Measurements from ENCODE around the gene COPZ2. TPM values are rescaled to one million over a fixed set of nuclear protein-coding genes. Genes with fewer than 3 reads are reported as not detected.
A peak's percentile ranks its signal among the peaks of the same experiment; 100 is the strongest.

Gene COPZ2
- total RNA-seq, 1 experiment from 2014 or later: 1.3 TPM

DNA sequence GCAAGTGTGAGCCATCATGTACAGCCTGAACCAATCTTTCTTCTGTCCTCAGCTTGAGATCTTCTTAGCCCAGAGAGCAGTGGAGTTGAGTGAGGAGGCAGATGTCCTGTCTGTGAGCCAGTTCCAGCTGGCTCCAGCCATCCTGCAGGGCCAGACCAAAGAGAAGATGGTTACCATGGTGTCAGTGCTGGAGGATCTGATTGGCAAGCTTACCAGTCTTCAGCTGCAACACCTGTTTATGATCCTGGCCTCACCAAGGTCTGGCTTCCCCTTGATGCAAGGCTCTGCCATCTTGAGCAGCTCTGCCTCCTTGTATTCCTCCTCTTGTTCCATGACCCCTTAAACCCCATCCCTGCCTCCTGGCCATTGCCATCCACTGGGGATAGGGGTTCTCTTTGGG is 57.1 kb downstream of the COPZ2 start:
- no peak for DNase-seq

GRCh38 chr17:47978324-47978723 is 59.3 kb downstream of the COPZ2 start:
- Histone ChIP-seq H3K79me2 (ENCODE audit: low read length) (no peaks in the 10 kb centered on the region), H4K20me1 (ENCODE audit: low read length) (no peaks in the 10 kb centered on the region), H3K4me2 (ENCODE audit: low read length) (no peak overlapping the region), H3K36me3 (ENCODE audit: low read depth, low read length) (peaks cover 64% of the 10 kb centered on the region), H3K9me2 (replicated peaks; ENCODE audit: low read length) (no peaks in the 10 kb centered on the region), H2AFZ (ENCODE audit: low read length) (no peak overlapping the region), H3K4me1 (ENCODE audit: insufficient read depth, low read length) (no peaks in the 10 kb centered on the region), H3K9ac (ENCODE audit: low read length) (no peak overlapping the region), H3K27me3 (ENCODE audit: low read length) (no peaks in the 10 kb centered on the region), H3K9me3 (ENCODE audit: low read length) (no peaks in the 10 kb centered on the region), H3F3A (ENCODE audit: low read length, unreplicated experiment) (no peaks in the 10 kb centered on the region), H3K4me3 (ENCODE audit: low read length) (no peak overlapping the region), H3K27ac (ENCODE audit: low read length) (no peak overlapping the region)
- no peak for TF ChIP-seq EZH2 (IDR thresholded peaks at IDR 0.05; ENCODE audit: low read length, unreplicated experiment)
- TF ChIP-seq, protein P1, sequence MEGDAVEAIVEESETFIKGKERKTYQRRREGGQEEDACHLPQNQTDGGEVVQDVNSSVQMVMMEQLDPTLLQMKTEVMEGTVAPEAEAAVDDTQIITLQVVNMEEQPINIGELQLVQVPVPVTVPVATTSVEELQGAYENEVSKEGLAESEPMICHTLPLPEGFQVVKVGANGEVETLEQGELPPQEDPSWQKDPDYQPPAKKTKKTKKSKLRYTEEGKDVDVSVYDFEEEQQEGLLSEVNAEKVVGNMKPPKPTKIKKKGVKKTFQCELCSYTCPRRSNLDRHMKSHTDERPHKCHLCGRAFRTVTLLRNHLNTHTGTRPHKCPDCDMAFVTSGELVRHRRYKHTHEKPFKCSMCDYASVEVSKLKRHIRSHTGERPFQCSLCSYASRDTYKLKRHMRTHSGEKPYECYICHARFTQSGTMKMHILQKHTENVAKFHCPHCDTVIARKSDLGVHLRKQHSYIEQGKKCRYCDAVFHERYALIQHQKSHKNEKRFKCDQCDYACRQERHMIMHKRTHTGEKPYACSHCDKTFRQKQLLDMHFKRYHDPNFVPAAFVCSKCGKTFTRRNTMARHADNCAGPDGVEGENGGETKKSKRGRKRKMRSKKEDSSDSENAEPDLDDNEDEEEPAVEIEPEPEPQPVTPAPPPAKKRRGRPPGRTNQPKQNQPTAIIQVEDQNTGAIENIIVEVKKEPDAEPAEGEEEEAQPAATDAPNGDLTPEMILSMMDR (conservative IDR thresholded peaks at IDR 0.05; ENCODE audit: low read depth, low read length): peak; percentile 94
- ChIA-PET CTCF (interaction anchor here (0.5 to 1.5 kb wide), 5 partner anchors 12 to 40 kb away, joined by 3 to 17 read pairs (median 4); no protein-coding TSS in a partner anchor), POLR2A (ENCODE audit: unreplicated experiment) (no interaction called here)
- intact Hi-C loops (cut with micrococcal nuclease): loop anchor here (1.0 kb wide), 1 partner anchor 40 kb away; no protein-coding TSS in a partner anchor
- BruUV-seq (replicated peaks): no TSS peak
- ATAC-seq (peak; percentile 84), DNase-seq (peak; percentile 72)

More for the DNA sequence above, 57.1 kb downstream of the COPZ2 start:
- H2AFZ ChIP-seq (ENCODE audit: low read length): no peak overlapping the region
- H3K9me2 ChIP-seq (replicated peaks; ENCODE audit: low read length): no peaks in the 10 kb centered on the region
- no peaks in the 10 kb centered on the region for H3K9me3 ChIP-seq (ENCODE audit: low read length)
- ChIA-PET POLR2A (ENCODE audit: unreplicated experiment) (no interaction called here), CTCF (no interaction called here)
- no TSS peak for BruUV-seq (replicated peaks)
- no peak overlapping the region for H3K4me2 ChIP-seq (ENCODE audit: low read length)
- TF ChIP-seq, protein P1 (conservative IDR thresholded peaks at IDR 0.05; ENCODE audit: low read depth, low read length): no peak
- no peak for TF ChIP-seq EZH2 (IDR thresholded peaks at IDR 0.05; ENCODE audit: low read length, unreplicated experiment)
- peaks cover 61% of the 10 kb centered on the region for H3K36me3 ChIP-seq (ENCODE audit: low read depth, low read length)
- intact Hi-C loops (cut with micrococcal nuclease): no loop called here
- H3K4me1 ChIP-seq (ENCODE audit: insufficient read depth, low read length): no peaks in the 10 kb centered on the region
- no peak overlapping the region for H3K9ac ChIP-seq (ENCODE audit: low read length)
- no peaks in the 10 kb centered on the region for H3F3A ChIP-seq (ENCODE audit: low read length, unreplicated experiment)
- no peak overlapping the region for H3K27ac ChIP-seq (ENCODE audit: low read length)
- H3K79me2 ChIP-seq (ENCODE audit: low read length): no peaks in the 10 kb centered on the region
- no peak overlapping the region for H3K4me3 ChIP-seq (ENCODE audit: low read length)
- no peaks in the 10 kb centered on the region for H3K27me3 ChIP-seq (ENCODE audit: low read length)
- H4K20me1 ChIP-seq (ENCODE audit: low read length): no peaks in the 10 kb centered on the region
- ATAC-seq: no peak

Small RNA genes within 50 kb of the gene (microRNA-seq; reads per million reads assigned to microRNA genes)
- gene MIR152 (ENCODE audit: unreplicated experiment): 86.7 reads per million, percentile 62 among the genes with 10 or more reads in this experiment

Other genes starting within 250 kb of the COPZ2 start
- 18.4 and 22.1 TPM in 2 replicates for gene OSBPL7, start 216.0 kb downstream of the COPZ2 start, total RNA-seq (2014; rRNA removed)
- 54.5 and 74.2 TPM in 2 replicates for gene MRPL10, start 206.3 kb downstream of the COPZ2 start, total RNA-seq (2014; rRNA removed)
- 0.44 and 1.2 TPM in 2 replicates for gene LRRC46, start 206.1 kb downstream of the COPZ2 start, total RNA-seq (2014; rRNA removed)
- gene SCRN2, start 196.5 kb downstream of the COPZ2 start, total RNA-seq (2014; rRNA removed): 44.0 and 47.9 TPM in 2 replicates
- 3.1 and 3.9 TPM in 2 replicates for gene SP6, start 186.6 kb downstream of the COPZ2 start, total RNA-seq (2014; rRNA removed)
- gene SP2, start 141.6 kb downstream of the COPZ2 start, total RNA-seq (2014; rRNA removed): 3.9 and 6.5 TPM in 2 replicates
- gene PNPO, start 96.2 kb downstream of the COPZ2 start, total RNA-seq (2014; rRNA removed): 49.8 and 57.5 TPM in 2 replicates
- 3.8 and 6.0 TPM in 2 replicates for gene PRR15L, start 79.9 kb downstream of the COPZ2 start, total RNA-seq (2014; rRNA removed)
- gene CDK5RAP3, start 66.7 kb downstream of the COPZ2 start, total RNA-seq (2014; rRNA removed): 193 and 209 TPM in 2 replicates
- 45.1 and 72.6 TPM in 2 replicates for gene NFE2L1, start 10.6 kb upstream of the COPZ2 start, total RNA-seq (2014; rRNA removed)
- 119 and 142 TPM in 2 replicates for gene CBX1, start 63.7 kb upstream of the COPZ2 start, total RNA-seq (2014; rRNA removed)
- 17.7 and 23.3 TPM in 2 replicates for gene SNX11, start 70.0 kb upstream of the COPZ2 start, total RNA-seq (2014; rRNA removed)